ENCODE data around the gene ADIPOR2. TPM values are rescaled to one million over a fixed set of nuclear protein-coding genes. Genes with fewer than 3 reads are reported as not detected.

ADIPOR2 gene
- total and polyA plus RNA-seq, 9 donors: 21.5 to 91.8 (median 42.0) TPM

DNA sequence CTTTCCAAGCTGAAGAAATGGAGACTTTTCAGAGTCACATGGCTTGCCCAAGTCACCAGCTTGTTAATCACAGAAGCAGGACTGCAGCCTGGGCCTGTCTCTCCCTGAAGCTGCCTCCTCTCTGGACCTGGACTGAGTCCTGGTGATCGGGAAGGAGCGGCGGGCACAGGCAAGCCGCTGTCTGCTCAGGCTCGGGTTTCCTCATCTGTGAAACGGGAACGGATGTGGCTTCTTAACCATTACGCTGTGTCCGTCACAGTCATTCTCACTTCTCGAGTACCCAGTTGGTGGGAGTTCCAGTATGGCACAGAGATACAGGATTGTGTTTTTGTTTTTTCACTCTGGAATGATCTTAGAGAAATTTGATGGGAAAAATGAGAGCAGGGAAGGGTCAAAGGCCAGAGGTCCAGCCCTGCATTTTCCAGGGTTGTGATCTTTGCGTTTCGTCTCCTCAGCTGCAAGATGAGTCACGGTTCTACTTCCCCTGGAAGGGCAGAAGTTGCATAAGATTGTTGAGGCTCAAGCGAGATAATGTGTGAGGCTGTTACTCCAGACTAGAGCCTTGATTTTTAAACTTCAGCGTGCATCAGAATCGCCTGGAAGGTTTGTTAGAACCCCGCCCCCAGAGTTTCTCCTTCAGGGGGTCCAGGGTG lies 121.9 kb downstream of the ADIPOR2 start:
- H3K4me1 ChIP-seq (ENCODE audit: insufficient read depth): no peaks in the 10 kb centered on the region
- DNase-seq: no peak
- H3K4me3 ChIP-seq: no peak overlapping the region
- intact Hi-C loops (cut with DNase I): no loop called here
- H3K9me3 ChIP-seq: no peaks in the 10 kb centered on the region
- TF ChIP-seq POLR2A (IDR thresholded peaks at IDR 0.05) (no peak), EP300 (IDR thresholded peaks at IDR 0.05) (no peak)
- TF ChIP-seq, protein P1, sequence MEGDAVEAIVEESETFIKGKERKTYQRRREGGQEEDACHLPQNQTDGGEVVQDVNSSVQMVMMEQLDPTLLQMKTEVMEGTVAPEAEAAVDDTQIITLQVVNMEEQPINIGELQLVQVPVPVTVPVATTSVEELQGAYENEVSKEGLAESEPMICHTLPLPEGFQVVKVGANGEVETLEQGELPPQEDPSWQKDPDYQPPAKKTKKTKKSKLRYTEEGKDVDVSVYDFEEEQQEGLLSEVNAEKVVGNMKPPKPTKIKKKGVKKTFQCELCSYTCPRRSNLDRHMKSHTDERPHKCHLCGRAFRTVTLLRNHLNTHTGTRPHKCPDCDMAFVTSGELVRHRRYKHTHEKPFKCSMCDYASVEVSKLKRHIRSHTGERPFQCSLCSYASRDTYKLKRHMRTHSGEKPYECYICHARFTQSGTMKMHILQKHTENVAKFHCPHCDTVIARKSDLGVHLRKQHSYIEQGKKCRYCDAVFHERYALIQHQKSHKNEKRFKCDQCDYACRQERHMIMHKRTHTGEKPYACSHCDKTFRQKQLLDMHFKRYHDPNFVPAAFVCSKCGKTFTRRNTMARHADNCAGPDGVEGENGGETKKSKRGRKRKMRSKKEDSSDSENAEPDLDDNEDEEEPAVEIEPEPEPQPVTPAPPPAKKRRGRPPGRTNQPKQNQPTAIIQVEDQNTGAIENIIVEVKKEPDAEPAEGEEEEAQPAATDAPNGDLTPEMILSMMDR (IDR thresholded peaks at IDR 0.05): no peak
- 75 to 79% (median 77%) methylated on average over 17 of the region's 17 CpGs for WGBS, 3 donors
- no peak overlapping the region for H3K27ac ChIP-seq
- no peaks in the 10 kb centered on the region for H3K36me3 ChIP-seq
- no peaks in the 10 kb centered on the region for H3K27me3 ChIP-seq

DNA sequence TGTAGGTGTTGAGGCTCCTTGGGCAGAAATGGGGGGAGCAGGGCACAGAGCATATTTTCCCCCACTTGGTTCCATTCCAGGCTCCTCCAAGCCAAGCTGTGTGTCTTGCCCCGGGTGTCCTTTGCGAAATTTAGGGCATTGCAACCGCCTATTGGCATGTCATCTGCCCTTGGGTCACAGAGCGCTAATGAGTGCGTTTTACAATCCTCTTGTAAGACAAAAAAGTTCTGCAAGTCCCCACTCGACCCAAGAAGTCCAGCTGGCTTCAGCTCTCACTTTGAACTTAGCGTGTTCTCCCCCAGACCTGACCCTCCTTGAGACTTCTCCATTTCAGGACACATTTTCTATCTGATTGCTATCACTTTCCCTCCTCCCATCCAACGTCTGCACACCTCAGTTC lies 123.4 kb downstream of the ADIPOR2 start:
- Histone ChIP-seq H3K27ac (no peak overlapping the region), H3K9me3 (no peaks in the 10 kb centered on the region), H3K36me3 (no peaks in the 10 kb centered on the region), H3K27me3 (no peaks in the 10 kb centered on the region), H3K4me3 (no peak overlapping the region), H3K4me1 (ENCODE audit: insufficient read depth) (no peaks in the 10 kb centered on the region)
- DNase-seq: no peak
- TF ChIP-seq, protein P1 (IDR thresholded peaks at IDR 0.05): no peak
- TF ChIP-seq POLR2A (IDR thresholded peaks at IDR 0.05): no peak
- no peak for TF ChIP-seq EP300 (IDR thresholded peaks at IDR 0.05)
- intact Hi-C loops (cut with DNase I): no loop called here
- WGBS, 3 donors: 65 to 69% (median 66%) methylated on average over 8 of the region's 8 CpGs

DNA sequence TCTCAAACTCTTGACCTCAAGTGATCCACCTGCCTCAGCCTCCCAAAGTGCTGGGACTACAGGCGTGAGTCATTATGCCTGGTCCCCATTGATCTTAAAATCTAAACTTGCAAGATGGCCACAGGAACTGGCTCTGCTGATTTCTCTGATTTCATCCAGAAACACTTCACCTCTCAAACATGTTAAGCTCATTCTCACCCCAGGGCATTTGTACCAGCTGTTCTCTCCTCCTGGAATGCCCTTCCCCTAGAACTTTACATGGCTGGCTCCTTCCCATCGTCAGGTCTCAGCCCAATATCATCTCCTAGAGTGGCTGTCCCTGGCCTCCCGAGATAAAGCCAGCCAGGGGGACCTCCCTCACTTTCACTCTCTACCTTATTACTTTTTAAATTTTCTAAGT lies 124.2 kb downstream of the ADIPOR2 start:
- no peak overlapping the region for H3K4me3 ChIP-seq

DNA sequence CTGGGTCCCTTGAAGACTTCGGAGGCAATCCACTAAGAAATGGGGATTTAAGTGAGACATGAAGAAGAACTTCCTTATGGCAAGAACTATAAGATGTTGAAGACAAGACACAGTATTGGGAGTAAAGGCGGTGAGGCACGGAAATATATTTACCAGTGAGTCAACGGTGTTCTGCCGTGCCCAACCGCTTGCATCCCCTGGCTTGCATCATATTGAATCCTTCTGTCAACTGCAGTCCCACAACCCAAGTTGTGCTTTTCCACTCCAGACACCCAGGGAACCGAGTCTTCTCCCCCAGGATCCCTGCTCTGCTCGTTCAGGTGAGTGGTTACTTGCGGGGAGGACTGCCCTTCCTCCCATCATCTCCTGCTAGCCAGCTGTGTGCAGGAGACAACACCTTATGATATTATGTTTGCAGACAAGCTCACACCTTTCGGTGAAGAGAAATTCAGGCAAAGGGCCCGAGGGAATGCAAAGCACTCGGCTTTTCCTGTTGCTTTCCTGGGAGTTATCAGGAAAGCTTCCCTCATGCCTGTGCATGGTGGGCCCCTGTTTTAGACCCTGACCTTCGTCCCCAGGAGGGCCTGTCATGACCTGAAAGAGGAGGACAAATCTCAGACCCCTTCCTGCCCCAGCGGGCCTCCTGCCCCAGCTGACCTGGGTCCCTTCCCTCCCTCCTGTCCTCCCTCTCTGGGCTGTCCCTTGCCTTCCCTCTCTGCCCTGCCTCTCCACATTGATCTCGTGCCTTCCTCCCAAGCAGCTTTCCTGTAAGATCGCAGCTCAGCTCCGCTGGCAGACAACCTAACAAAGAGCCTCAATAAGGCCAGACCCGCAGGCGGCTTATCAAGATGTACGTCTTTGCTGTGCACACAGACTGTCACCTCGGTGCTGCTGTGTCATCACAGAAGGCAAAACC lies 125.2 kb downstream of the ADIPOR2 start:
- no peak for DNase-seq
- Histone ChIP-seq H3K4me3 (no peak overlapping the region), H3K27me3 (no peaks in the 10 kb centered on the region), H3K27ac (no peak overlapping the region), H3K4me1 (ENCODE audit: insufficient read depth) (no peaks in the 10 kb centered on the region), H3K9me3 (no peaks in the 10 kb centered on the region), H3K36me3 (no peaks in the 10 kb centered on the region)
- 48 to 56% (median 51%) methylated on average over 21 of the region's 21 CpGs for WGBS, 3 donors
- no peak for TF ChIP-seq POLR2A (IDR thresholded peaks at IDR 0.05)
- no peak for TF ChIP-seq EP300 (IDR thresholded peaks at IDR 0.05)
- intact Hi-C loops (cut with DNase I): no loop called here

More for the DNA sequence above, 124.2 kb downstream of the ADIPOR2 start:
- intact Hi-C loops (cut with DNase I): no loop called here
- no peak for DNase-seq
- H3K27ac ChIP-seq: no peak overlapping the region
- H3K4me1 ChIP-seq (ENCODE audit: insufficient read depth): no peaks in the 10 kb centered on the region
- H3K9me3 ChIP-seq: no peaks in the 10 kb centered on the region
- no peaks in the 10 kb centered on the region for H3K36me3 ChIP-seq
- no peak for TF ChIP-seq EP300 (IDR thresholded peaks at IDR 0.05)
- no peak for TF ChIP-seq POLR2A (IDR thresholded peaks at IDR 0.05)
- TF ChIP-seq, protein P1 (IDR thresholded peaks at IDR 0.05): no peak
- 69 to 73% (median 72%) methylated on average over 3 of the region's 3 CpGs for WGBS, 3 donors
- H3K27me3 ChIP-seq: no peaks in the 10 kb centered on the region

Data from ovary (tissue), 9 donors.